GM23338 (cell line): Measurements from ENCODE around the gene NUP62CL. TPM values are rescaled to one million over a fixed set of nuclear protein-coding genes. Genes with fewer than 3 reads are reported as not detected.

Experiments used
- ATAC-seq: fragments of 200-7000 bp; cut with Tn5 transposase; 3 replicates; pipeline ENCODE4 v1.9.1; 2020
- DNase-seq: peaks from one replicate; pipeline ENCODE4 v3.0.0-alpha.2; 2015; ENCODE audit warnings: low spot score
- H2AFZ ChIP-seq: fragments of 200-600 bp; sonication (generic); 2 replicates; pipeline ENCODE4 v1.8.0; 2016; ENCODE audit warnings: antibody characterized with exemption, mild to moderate bottlenecking, moderate library complexity
- H3F3A ChIP-seq: fragments of 200-600 bp; sonication (generic); replicated peaks from 2 replicates; pipeline ENCODE4 v1.8.0; 2017; ENCODE audit warnings: antibody characterized with exemption, mixed run types, low read depth
- H3K27ac ChIP-seq: fragments of 200-600 bp; sonication (generic); 2 replicates; pipeline ENCODE4 v1.6.1; 2016; ENCODE audit warnings: low read depth
- H3K27me3 ChIP-seq: fragments of 200-600 bp; sonication (generic); 2 replicates; pipeline ENCODE4 v1.8.0; 2016; ENCODE audit warnings: mild to moderate bottlenecking, mixed run types, moderate library complexity; ENCODE audit not compliant: insufficient read depth
- H3K36me3 ChIP-seq: fragments of 200-600 bp; sonication (generic); 2 replicates; pipeline ENCODE4 v1.8.0; 2016; ENCODE audit warnings: mild to moderate bottlenecking; ENCODE audit not compliant: insufficient read depth
- H3K4me1 ChIP-seq: fragments of 200-600 bp; sonication (generic); 2 replicates; pipeline ENCODE4 v1.8.0; 2016; ENCODE audit warnings: mild to moderate bottlenecking, moderate library complexity; ENCODE audit not compliant: insufficient read depth
- H3K4me2 ChIP-seq: fragments of 200-600 bp; sonication (generic); 2 replicates; pipeline ENCODE4 v1.7.1; 2017; ENCODE audit warnings: mixed run types
- H3K4me3 ChIP-seq: fragments of 200-600 bp; sonication (generic); 2 replicates; pipeline ENCODE4 v1.6.1; 2016; ENCODE audit warnings: mixed run types
- H3K79me2 ChIP-seq: fragments of 200-600 bp; sonication (generic); replicated peaks from 2 replicates; pipeline ENCODE4 v1.8.0; 2017; ENCODE audit warnings: mild to moderate bottlenecking; ENCODE audit not compliant: insufficient read depth
- H3K9me2 ChIP-seq: fragments of 200-600 bp; sonication (generic); 2 replicates; pipeline ENCODE4 v1.8.0; 2017; ENCODE audit not compliant: insufficient read depth
- H4K20me1 ChIP-seq: fragments of 200-600 bp; sonication (generic); replicated peaks from 2 replicates; pipeline ENCODE4 v1.8.0; 2017; ENCODE audit warnings: mild to moderate bottlenecking; ENCODE audit not compliant: insufficient read depth
- H3K27ac Mint-ChIP-seq: 2 replicates; pipeline ENCODE4 v1.8.0; 2020; ENCODE audit warnings: inconsistent platforms, mild to moderate bottlenecking, moderate library complexity, mixed read lengths
- H3K27me3 Mint-ChIP-seq: 3 replicates; pipeline ENCODE4 v1.8.0; 2022; ENCODE audit warnings: low read depth, mild to moderate bottlenecking, moderate library complexity, mixed read lengths, inconsistent platforms; ENCODE audit not compliant: insufficient read depth, poor library complexity
- H3K36me3 Mint-ChIP-seq: 3 replicates; pipeline ENCODE4 v1.8.0; 2021; ENCODE audit warnings: low read depth, mild to moderate bottlenecking, inconsistent platforms, moderate library complexity, mixed read lengths
- H3K4me1 Mint-ChIP-seq: 3 replicates; pipeline ENCODE4 v1.8.0; 2020; ENCODE audit warnings: mild to moderate bottlenecking, inconsistent platforms, mixed read lengths
- H3K4me3 Mint-ChIP-seq: 3 replicates; pipeline ENCODE4 v1.8.0; 2021; ENCODE audit warnings: moderate library complexity, mild to moderate bottlenecking, inconsistent platforms, mixed read lengths
- H3K9me3 Mint-ChIP-seq: 3 replicates; pipeline ENCODE4 v1.8.0; 2020; ENCODE audit warnings: moderate library complexity, mild to moderate bottlenecking, inconsistent platforms, mixed read lengths
- EZH2phosphoT487 ChIP-seq: fragments of 200-600 bp; sonication (generic); IDR thresholded peaks from one replicate; pipeline ENCODE4 v1.8.1; 2018; ENCODE audit warnings: antibody characterized with exemption; ENCODE audit not compliant: unreplicated experiment
- JUNB ChIP-seq: IDR thresholded peaks from one replicate; pipeline ENCODE4 v1.6.1; 2016; ENCODE audit warnings: antibody characterized with exemption; ENCODE audit not compliant: unreplicated experiment
- NANOG ChIP-seq: IDR thresholded peaks from 2 replicates; pipeline ENCODE4 v1.6.1; 2016; ENCODE audit warnings: antibody characterized with exemption, borderline replicate concordance
- POLR2AphosphoS5 ChIP-seq: IDR thresholded peaks from 2 replicates; pipeline ENCODE4 v1.6.1; 2016; ENCODE audit warnings: antibody characterized with exemption, low read depth
- REST ChIP-seq: IDR thresholded peaks from one replicate; pipeline ENCODE4 v1.6.1; 2018; ENCODE audit warnings: antibody characterized with exemption; ENCODE audit not compliant: unreplicated experiment
- STAT1 ChIP-seq: IDR thresholded peaks from one replicate; pipeline ENCODE4 v1.6.1; 2016; ENCODE audit warnings: antibody characterized with exemption; ENCODE audit not compliant: unreplicated experiment
- ZNF331 ChIP-seq: fragments of 250-450 bp; sonication (Bioruptor Pico); IDR thresholded peaks from 2 replicates; pipeline ENCODE4 v1.5.0; 2020; ENCODE audit warnings: low read depth, mild to moderate bottlenecking, moderate library complexity
- polyA plus RNA-seq: library from polyadenylated mRNA; unstranded; fragments of >200 nt; fragmentation: Nextera tagmentation; extraction: Ambion mirVana; gene quantifications from 2 replicates; pipeline ENCODE4 v1.2.1, GENCODE V29; 2016
- total RNA-seq: library from RNA; depleted of rRNA; stranded (reverse); fragments of >200 nt; shearing (Covaris generic); gene quantifications from 2 replicates; pipeline ENCODE4 v1.2.3, GENCODE V29; 2014
- TF ChIP-seq, protein P1 (sequence below), 2 experiments: fragments of 200-600 bp in 1 of 2; sonication (generic) in 1 of 2; conservative IDR thresholded peaks; 2 replicates each; pipeline versions ENCODE4 v1.5.1 to v1.6.1; 2016 to 2017; ENCODE audit warnings: antibody characterized with exemption in 2 of 2, low read depth in 2 of 2, mild to moderate bottlenecking in 2 of 2, moderate library complexity in 1 of 2

The NUP62CL gene
- total and polyA plus RNA-seq, 2 experiments from 2014 or later: 5.8 to 11.2 TPM

- H3K36me3 Mint-ChIP-seq: no peaks in the 10 kb centered on the region
- Histone ChIP-seq H3K4me1 (peaks cover 11% of the 10 kb centered on the region; the same call in 1 of the 2 replicates), H3K4me3 (no peak overlapping the region), H3K27ac (no peak overlapping the region), H3F3A (no peaks in the 10 kb centered on the region), H3K4me2 (no peak overlapping the region), H3K36me3 (no peaks in the 10 kb centered on the region), H2AFZ (no peak overlapping the region), H4K20me1 (no peaks in the 10 kb centered on the region), H3K9me2 (no peaks in the 10 kb centered on the region), H3K27me3 (no peaks in the 10 kb centered on the region), H3K79me2 (no peaks in the 10 kb centered on the region)
- H3K9me3 Mint-ChIP-seq: no peaks in the 10 kb centered on the region
- H3K27ac Mint-ChIP-seq: no peak overlapping the region
- peaks cover 3% of the 10 kb centered on the region for H3K27me3 Mint-ChIP-seq
- DNase-seq (no peak), ATAC-seq (no peak)
- TF ChIP-seq ZNF331 (CRISPR knock-in tag): no peak
- TF ChIP-seq JUNB: no peak
- no peak for TF ChIP-seq EZH2phosphoT487
- no peak for TF ChIP-seq NANOG
- TF ChIP-seq, protein P1, sequence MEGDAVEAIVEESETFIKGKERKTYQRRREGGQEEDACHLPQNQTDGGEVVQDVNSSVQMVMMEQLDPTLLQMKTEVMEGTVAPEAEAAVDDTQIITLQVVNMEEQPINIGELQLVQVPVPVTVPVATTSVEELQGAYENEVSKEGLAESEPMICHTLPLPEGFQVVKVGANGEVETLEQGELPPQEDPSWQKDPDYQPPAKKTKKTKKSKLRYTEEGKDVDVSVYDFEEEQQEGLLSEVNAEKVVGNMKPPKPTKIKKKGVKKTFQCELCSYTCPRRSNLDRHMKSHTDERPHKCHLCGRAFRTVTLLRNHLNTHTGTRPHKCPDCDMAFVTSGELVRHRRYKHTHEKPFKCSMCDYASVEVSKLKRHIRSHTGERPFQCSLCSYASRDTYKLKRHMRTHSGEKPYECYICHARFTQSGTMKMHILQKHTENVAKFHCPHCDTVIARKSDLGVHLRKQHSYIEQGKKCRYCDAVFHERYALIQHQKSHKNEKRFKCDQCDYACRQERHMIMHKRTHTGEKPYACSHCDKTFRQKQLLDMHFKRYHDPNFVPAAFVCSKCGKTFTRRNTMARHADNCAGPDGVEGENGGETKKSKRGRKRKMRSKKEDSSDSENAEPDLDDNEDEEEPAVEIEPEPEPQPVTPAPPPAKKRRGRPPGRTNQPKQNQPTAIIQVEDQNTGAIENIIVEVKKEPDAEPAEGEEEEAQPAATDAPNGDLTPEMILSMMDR (conservative IDR thresholded peaks at IDR 0.05; ENCODE audit: low read depth in 2 of 2): no peak
- no peak for TF ChIP-seq REST
- no peak for TF ChIP-seq STAT1
- no peak for TF ChIP-seq POLR2AphosphoS5
- no peak overlapping the region for H3K4me3 Mint-ChIP-seq
- H3K4me1 Mint-ChIP-seq: peaks cover 10% of the 10 kb centered on the region; the same call in 2 of the 3 replicates
These were observed 1.7 kb upstream of the NUP62CL start for GRCh38 chrX:107207943-107208342.

- no peak overlapping the region for H3K27ac ChIP-seq
- H3K27ac Mint-ChIP-seq: no peak overlapping the region
- H3K4me3 ChIP-seq: no peak overlapping the region
- H3K4me3 Mint-ChIP-seq: no peak overlapping the region
- H3K9me2 ChIP-seq: no peaks in the 10 kb centered on the region
- peaks cover 3% of the 10 kb centered on the region for H3K27me3 Mint-ChIP-seq
- no peaks in the 10 kb centered on the region for H3K79me2 ChIP-seq
- no peaks in the 10 kb centered on the region for H3K36me3 ChIP-seq
- peaks cover 11% of the 10 kb centered on the region; the same call in 1 of the 2 replicates for H3K4me1 ChIP-seq
- H3K4me2 ChIP-seq: no peak overlapping the region
- no peaks in the 10 kb centered on the region for H3F3A ChIP-seq
- H4K20me1 ChIP-seq: no peaks in the 10 kb centered on the region
- TF ChIP-seq EZH2phosphoT487 (no peak), REST (no peak)
- H3K27me3 ChIP-seq: no peaks in the 10 kb centered on the region
- DNase-seq (no peak), ATAC-seq (no peak)
- H3K36me3 Mint-ChIP-seq: no peaks in the 10 kb centered on the region
- H3K9me3 Mint-ChIP-seq: no peaks in the 10 kb centered on the region
- no peak overlapping the region for H2AFZ ChIP-seq
- H3K4me1 Mint-ChIP-seq: peaks cover 10% of the 10 kb centered on the region; the same call in 2 of the 3 replicates
These were observed 856 bp upstream of the NUP62CL start for GRCh38 chrX:107207089-107207488.
